ENCODE results near the gene GATAD2A. TPM values are rescaled to one million over a fixed set of nuclear protein-coding genes. Genes with fewer than 3 reads are reported as not detected.
A peak's percentile ranks its signal among the peaks of the same experiment; 100 is the strongest.

Gene GATAD2A
- polyA plus RNA-seq, 1 experiment = 22.0 TPM

DNA sequence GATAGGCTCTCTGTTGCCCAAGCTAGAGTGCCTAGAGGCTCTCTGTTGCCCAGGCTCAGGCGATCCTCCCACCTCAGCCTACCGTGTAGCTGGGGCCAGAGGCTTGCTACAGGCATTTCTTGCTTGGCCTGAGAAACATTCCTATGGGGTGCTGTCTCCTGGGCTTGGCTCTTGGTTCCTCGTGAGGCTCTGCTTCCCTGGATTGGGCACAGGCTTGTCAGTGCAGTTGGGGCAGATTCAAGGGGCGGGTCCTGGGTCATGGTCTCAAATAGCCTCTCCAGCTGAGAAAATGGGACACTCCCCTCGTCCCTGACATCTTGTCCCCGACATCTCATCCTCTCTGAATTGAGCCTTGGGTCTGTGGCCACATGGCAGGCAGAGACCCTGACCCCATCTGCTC lies 105.0 kb downstream of the GATAD2A start:
- no peaks in the 10 kb centered on the region for H3K27me3 ChIP-seq (ENCODE audit: control insufficient read depth, insufficient read depth, low read length)
- peaks cover 20% of the 10 kb centered on the region for H3K9me3 ChIP-seq (ENCODE audit: control insufficient read depth, insufficient read depth, low read length)
- ChIA-PET POLR2A (no interaction called here), CTCF (interaction anchor here (1.4 kb wide), 1 partner anchor 19 kb away, joined by 3 read pairs; no protein-coding TSS in a partner anchor)
- DNase-seq (ENCODE audit: low read depth, low spot score) = no peak
- no peak overlapping the region for H3K4me3 ChIP-seq (ENCODE audit: low read depth, low read length)
- no peak overlapping the region for H3K27ac ChIP-seq (ENCODE audit: low read depth, low read length)
- TF ChIP-seq, protein P1, sequence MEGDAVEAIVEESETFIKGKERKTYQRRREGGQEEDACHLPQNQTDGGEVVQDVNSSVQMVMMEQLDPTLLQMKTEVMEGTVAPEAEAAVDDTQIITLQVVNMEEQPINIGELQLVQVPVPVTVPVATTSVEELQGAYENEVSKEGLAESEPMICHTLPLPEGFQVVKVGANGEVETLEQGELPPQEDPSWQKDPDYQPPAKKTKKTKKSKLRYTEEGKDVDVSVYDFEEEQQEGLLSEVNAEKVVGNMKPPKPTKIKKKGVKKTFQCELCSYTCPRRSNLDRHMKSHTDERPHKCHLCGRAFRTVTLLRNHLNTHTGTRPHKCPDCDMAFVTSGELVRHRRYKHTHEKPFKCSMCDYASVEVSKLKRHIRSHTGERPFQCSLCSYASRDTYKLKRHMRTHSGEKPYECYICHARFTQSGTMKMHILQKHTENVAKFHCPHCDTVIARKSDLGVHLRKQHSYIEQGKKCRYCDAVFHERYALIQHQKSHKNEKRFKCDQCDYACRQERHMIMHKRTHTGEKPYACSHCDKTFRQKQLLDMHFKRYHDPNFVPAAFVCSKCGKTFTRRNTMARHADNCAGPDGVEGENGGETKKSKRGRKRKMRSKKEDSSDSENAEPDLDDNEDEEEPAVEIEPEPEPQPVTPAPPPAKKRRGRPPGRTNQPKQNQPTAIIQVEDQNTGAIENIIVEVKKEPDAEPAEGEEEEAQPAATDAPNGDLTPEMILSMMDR (IDR thresholded peaks at IDR 0.05; ENCODE audit: low read depth, low read length) = no peak

DNA sequence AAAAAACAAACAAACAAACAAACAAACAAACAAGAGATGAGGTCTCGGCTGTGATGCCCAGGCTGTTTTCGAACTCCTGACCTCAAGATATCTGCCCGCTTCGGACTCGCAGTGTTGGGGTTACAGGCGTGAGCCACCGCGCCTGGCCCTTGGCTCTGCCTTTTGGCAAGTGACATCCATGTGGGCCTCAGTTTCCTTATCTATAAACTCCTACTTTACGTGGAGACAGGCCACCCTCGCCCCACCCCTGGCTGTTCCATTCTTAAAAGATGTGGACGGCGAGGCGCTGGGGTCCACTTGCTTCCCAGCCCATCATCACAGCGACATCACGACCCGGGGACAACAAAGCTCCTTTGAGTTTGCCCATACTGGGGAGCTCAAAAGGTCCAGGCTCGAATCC lies 108.2 kb downstream of the GATAD2A start:
- DNase-seq (ENCODE audit: low read depth, low spot score) = no peak
- ChIA-PET CTCF (no interaction called here), POLR2A (no interaction called here)
- Histone ChIP-seq H3K27me3 (ENCODE audit: control insufficient read depth, insufficient read depth, low read length) (no peaks in the 10 kb centered on the region), H3K27ac (ENCODE audit: low read depth, low read length) (no peak overlapping the region), H3K9me3 (ENCODE audit: control insufficient read depth, insufficient read depth, low read length) (peaks cover 21% of the 10 kb centered on the region), H3K4me3 (ENCODE audit: low read depth, low read length) (no peak overlapping the region)
- TF ChIP-seq, protein P1 (IDR thresholded peaks at IDR 0.05; ENCODE audit: low read depth, low read length) = no peak

DNA sequence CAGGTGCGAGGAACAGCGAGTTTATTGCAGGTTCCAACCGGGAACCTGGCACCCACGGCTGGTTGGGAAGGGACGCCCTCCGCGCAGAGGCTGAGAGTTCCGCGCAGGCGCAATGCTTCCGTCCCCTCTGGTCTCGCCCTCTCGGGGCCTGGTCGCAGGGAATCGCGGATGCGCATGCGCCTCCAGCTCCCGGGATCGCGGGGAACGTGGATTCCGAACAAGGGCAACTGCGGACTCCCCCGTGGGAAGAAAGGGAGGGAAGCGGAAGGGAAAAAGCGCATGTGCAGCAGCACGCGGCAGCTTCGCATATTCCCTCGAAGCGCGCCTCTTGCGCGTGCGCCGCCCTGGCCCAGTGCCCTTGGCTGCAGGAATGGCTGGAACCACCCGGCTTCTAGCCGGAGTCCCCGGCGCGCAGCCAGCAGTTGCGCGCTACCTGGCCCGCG lies 108.8 kb downstream of the GATAD2A start:
- CTCF ChIA-PET = no interaction called here

DNA sequence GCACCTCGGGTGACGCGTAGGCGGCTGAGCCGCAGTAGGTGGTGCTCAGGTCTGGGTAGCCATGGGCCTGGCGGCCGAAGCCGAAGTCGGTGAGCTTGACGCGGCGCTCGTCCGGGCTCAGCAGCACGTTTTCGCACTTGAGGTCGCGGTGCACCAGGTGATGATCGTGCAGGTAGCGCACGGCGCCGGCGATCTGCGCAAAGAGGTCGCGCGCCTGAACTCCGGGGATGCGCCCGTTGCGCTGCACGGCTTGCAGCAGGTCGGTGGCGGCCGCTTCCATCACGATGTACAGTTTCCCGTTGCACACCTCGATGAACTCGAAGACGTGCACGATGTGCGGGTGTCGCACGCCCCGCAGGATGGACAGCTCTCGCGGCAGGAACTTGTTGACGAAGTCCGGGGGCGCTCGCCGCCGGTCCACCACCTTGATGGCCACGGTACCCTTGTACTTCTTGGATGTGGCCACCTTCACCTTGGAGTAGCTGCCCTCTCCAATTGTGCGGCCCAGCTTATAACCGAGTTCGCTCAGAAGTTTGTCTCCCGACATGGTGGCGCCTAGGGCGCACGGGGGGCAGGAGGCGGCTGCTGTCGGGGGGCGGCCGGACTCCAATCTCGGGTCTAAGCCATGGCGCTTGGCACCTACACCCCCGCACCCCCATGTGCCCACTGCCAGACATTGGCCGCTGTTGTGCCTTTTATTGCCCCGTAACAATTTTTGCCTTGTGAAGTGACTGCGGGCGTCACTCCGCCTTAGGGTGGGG lies 109.6 kb downstream of the GATAD2A start, which contains the start of gene TSSK6:
Gene TSSK6 (minus strand): TSS at position 668 of the 761 bp plus-strand sequence. CDS start 121 bp downstream, at position 547.
- Histone ChIP-seq H3K4me3 (ENCODE audit: low read depth, low read length) (peak within 1 kb of the TSS; percentile 92), H3K9me3 (ENCODE audit: control insufficient read depth, insufficient read depth, low read length) (peaks cover 21% of the 10 kb centered on the region), H3K27ac (ENCODE audit: low read depth, low read length) (peak within 1 kb of the TSS; percentile 68), H3K27me3 (ENCODE audit: control insufficient read depth, insufficient read depth, low read length) (no peaks in the 10 kb centered on the region)
- CTCF ChIA-PET = interaction anchor here (1.2 kb wide), 1 partner anchor 25 kb away, joined by 3 read pairs; no protein-coding TSS in a partner anchor
- POLR2A ChIA-PET = interaction anchor here (0.5 to 1.8 kb wide), 5 partner anchors 18 to 311 kb away, joined by 3 to 6 read pairs (median 3); no protein-coding TSS in a partner anchor
- DNase-seq (ENCODE audit: low read depth, low spot score) = no peak
- TF ChIP-seq, protein P1 (IDR thresholded peaks at IDR 0.05; ENCODE audit: low read depth, low read length) = no peak

More for the DNA sequence above, 108.8 kb downstream of the GATAD2A start:
- peaks cover 21% of the 10 kb centered on the region for H3K9me3 ChIP-seq (ENCODE audit: control insufficient read depth, insufficient read depth, low read length)
- TF ChIP-seq, protein P1 (IDR thresholded peaks at IDR 0.05; ENCODE audit: low read depth, low read length) = no peak
- no peak overlapping the region for H3K27ac ChIP-seq (ENCODE audit: low read depth, low read length)
- no peaks in the 10 kb centered on the region for H3K27me3 ChIP-seq (ENCODE audit: control insufficient read depth, insufficient read depth, low read length)
- no peak for DNase-seq (ENCODE audit: low read depth, low spot score)
- no peak overlapping the region for H3K4me3 ChIP-seq (ENCODE audit: low read depth, low read length)
- POLR2A ChIA-PET = no interaction called here

Measured in AG04450 (cell line).